Esophagus squamous epithelium (tissue), 4 donors: ENCODE data around the gene GNG2.

Source experiments
- POLR2A ChIP-seq, 4 donors: fragments of 450-650 bp; IDR thresholded peaks; one replicate each; pipeline ENCODE4 v1.6.1; 2017; ENCODE audit warnings: antibody characterized with exemption in 4 of 4, mild to moderate bottlenecking in 4 of 4, moderate library complexity in 3 of 4
- TF ChIP-seq, protein P1 (sequence below), 6 experiments: fragments of 450-650 bp in 4 of 6; fragments of 200-600 bp in 2 of 6; sonication (generic) in 2 of 6; IDR thresholded peaks; one replicate each; pipeline ENCODE4 v1.5.1; 2016 to 2019; ENCODE audit warnings: antibody characterized with exemption in 6 of 6, mild to moderate bottlenecking in 4 of 6, moderate library complexity in 4 of 6

DNA sequence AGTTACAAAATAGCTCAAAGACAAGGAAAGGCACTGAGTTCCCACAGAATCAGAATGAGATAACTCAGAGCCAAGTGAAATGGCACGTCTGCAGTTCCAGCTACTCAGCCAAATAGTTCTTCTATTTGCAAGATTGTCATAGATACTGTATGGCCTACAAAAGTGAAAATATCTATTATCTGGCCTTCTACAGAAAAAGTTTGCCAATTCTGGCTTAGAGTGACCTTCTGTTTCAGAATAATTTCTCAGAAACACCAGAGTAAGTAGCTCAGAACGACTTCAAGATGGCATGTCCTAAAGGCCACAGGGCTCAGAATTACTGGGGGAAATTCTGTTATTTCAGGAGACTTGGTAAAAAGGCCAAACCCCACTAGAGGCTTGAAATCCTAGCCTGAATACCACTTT is 118.3 kb downstream of the GNG2 start:
- TF ChIP-seq, protein P1, sequence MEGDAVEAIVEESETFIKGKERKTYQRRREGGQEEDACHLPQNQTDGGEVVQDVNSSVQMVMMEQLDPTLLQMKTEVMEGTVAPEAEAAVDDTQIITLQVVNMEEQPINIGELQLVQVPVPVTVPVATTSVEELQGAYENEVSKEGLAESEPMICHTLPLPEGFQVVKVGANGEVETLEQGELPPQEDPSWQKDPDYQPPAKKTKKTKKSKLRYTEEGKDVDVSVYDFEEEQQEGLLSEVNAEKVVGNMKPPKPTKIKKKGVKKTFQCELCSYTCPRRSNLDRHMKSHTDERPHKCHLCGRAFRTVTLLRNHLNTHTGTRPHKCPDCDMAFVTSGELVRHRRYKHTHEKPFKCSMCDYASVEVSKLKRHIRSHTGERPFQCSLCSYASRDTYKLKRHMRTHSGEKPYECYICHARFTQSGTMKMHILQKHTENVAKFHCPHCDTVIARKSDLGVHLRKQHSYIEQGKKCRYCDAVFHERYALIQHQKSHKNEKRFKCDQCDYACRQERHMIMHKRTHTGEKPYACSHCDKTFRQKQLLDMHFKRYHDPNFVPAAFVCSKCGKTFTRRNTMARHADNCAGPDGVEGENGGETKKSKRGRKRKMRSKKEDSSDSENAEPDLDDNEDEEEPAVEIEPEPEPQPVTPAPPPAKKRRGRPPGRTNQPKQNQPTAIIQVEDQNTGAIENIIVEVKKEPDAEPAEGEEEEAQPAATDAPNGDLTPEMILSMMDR (IDR thresholded peaks at IDR 0.05) = no peak
- TF ChIP-seq POLR2A (IDR thresholded peaks at IDR 0.05) = no peak
